ENCODE results near the gene LYZL4.

The LYZL4 gene

DNA sequence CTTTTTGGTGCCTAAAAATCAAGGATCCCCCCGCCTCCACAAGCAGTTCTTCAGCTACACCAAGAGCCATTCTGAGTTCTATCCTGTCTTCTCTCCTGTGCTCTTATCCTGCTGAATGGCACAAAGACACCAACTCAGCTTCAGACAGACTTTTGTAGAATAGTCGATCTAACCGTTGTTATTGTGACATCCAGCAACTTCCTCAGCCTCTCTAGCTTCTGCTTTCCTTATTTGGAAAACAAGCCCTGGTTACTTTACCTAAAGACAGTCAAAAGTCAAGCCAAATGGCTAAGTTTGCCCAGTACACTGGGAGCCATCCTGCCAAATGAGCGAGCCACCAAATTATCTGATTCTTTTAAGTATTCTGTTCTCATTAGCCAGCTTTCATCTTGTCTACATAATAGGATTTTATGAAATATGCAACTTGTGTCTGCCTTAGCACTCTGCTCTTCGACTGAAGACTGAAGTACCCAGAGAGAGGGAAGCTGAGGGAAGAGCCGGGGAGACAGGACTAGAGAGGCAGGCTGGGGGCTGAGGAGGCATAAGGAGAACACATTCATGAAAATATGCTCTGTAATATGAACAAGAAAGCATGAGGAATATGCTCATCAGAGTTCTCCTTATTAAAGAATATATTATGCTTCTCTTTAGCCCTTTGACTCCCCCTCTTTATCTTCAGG, 35.1 kb downstream of the LYZL4 start:
- no peak overlapping the region for H3K4me3 ChIP-seq (ENCODE audit: low read depth, low read length)

DNA sequence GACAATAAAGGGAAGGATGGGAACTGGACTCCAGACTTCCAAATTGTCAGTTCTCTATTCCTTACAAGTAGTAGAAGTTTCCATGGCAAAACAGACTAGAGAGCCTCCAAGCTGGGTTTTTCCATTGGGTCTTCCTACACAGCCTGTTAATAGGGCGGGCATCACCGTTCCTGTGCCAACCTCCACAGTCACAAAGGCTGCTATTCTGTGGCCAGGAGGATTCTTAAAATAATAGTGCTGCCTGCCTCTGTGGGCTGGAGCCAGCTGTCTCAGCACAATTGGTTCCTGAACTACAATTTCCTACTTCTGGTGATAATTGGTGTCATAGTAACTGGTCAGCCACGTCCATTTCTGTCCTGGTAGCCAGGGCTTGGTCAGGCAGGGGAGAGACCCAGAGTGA, 38.6 kb downstream of the LYZL4 start:
- H3K4me3 ChIP-seq (ENCODE audit: low read depth, low read length): no peak overlapping the region

DNA sequence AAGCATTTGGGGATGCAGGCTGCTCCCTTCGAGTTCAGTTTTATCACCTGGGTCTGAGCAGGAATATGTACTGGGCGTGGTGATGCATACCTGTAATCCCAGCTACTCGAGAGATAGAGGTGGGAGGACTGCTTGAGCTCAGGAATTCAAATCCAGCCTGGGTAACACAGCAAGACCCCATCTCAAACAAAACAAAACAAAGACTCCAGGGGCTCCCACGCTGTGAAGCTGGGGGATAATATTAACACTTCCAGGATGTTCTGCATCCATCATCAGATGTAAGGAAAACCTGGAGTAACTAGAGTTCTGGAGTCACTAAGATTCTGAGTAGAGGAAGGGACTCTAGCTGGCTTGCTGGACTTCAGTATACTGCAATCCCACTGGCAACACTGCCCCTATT, 40.6 kb downstream of the LYZL4 start:
- H3K4me3 ChIP-seq (ENCODE audit: low read depth, low read length): no peak overlapping the region

GRCh38 chr3:42369304-42369703, 41.1 kb downstream of the LYZL4 start:
- H3K4me3 ChIP-seq (ENCODE audit: low read depth, low read length): no peak overlapping the region

GRCh38 chr3:42368861-42369260, 41.5 kb downstream of the LYZL4 start:
- no peak overlapping the region for H3K4me3 ChIP-seq (ENCODE audit: low read depth, low read length)

GRCh38 chr3:42367903-42368302, 42.5 kb downstream of the LYZL4 start:
- H3K4me3 ChIP-seq (ENCODE audit: low read depth, low read length): no peak overlapping the region

GRCh38 chr3:42366550-42366949, 43.9 kb downstream of the LYZL4 start:
- H3K4me3 ChIP-seq (ENCODE audit: low read depth, low read length): no peak overlapping the region

- H3K4me3 ChIP-seq (ENCODE audit: low read depth, low read length): no peak overlapping the region
Observed at GRCh38 chr3:42357335-42357734, 53.1 kb downstream of the LYZL4 start.

- no peak overlapping the region for H3K4me3 ChIP-seq (ENCODE audit: low read depth, low read length)
Observed at GRCh38 chr3:42355612-42356011, 54.8 kb downstream of the LYZL4 start.

DNA sequence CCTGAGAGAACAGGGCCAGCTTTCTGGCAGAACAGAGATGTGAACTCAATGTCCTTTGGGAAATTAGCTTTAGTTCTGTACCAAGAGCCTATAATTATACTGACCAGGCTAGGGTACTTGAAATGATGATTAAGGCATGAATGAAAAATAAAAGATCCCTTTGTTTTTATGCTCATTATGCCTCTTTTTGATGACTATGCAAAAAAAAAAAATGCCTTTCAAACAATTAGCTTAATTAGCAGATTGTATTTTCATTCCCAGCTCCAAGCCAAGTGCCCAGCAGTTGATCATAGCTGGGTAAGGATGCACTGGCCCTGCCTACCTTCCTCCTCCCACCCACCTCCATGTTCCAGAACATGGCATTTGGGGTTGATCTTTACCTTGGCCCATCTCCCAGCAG, 56.8 kb downstream of the LYZL4 start:
- no peak overlapping the region for H3K4me3 ChIP-seq (ENCODE audit: low read depth, low read length)

DNA sequence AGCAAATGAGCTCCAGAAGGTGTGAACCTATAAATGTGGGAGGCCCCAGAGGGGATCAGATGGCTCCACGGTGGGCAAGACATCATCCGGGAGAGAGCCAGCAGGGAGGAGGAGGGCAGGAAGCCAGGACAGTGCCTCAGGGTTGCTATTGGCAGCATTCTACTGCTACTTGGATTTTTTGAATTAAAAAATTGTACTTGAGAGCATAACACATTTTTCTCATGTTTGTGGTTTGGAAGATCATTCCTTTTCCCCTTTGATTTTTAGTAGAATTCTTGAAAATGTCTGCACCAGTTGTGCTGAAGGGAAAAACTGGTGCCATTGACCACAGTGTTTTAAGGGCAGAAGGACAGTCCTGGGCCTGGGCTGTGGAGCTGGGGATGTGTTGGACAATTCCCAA, 59.2 kb downstream of the LYZL4 start:
- no peak overlapping the region for H3K4me3 ChIP-seq (ENCODE audit: low read depth, low read length)

DNA sequence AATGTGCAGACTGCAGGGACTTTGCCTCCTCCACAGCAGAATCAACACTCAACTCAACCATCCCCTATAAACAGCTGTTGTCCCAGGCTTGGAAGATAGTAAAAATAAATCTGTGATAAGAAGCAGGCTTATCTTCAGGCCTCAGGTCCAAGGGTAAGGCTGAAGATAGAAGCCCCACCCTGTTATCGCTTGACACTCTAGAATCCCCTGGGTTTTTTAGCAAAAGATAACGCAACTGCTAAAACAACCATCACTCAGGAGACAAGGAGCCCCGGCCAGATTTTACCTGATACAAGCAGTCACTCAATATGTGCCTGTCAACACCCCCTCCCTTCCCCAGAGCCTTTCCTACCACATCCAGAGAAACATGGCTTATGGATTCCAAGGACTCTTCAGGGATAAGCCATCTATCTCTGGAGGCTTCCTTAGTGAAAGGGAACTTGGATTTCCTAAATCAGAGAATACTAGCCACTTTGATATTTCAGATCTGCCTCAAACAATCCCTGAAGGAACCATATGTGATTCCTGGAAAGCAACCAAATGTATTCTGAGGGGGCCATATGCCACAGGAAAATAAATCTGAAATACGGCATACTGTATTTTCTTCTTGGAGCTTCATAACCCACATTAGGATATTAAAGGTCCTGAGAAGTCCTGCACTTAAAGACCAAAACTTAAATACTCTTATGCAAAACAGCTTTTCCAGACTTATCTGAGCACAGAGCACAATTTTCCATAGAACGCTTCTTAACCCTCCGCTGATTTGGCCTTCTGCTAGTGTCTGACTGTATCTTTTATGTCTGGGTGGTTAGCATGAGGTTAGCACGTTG, 60.4 kb downstream of the LYZL4 start:
- H3K4me3 ChIP-seq (ENCODE audit: low read depth, low read length): no peak overlapping the region

GRCh38 chr3:42347928-42348327, 62.5 kb downstream of the LYZL4 start:
- H3K4me3 ChIP-seq (ENCODE audit: low read depth, low read length): no peak overlapping the region
